ENCODE results near the gene RIN3. TPM values are rescaled to one million over a fixed set of nuclear protein-coding genes. Genes with fewer than 3 reads are reported as not detected.

The RIN3 gene
- total RNA-seq, 4 donors from 2014 or later = 13.5 to 22.2 (median 16.2) TPM

DNA sequence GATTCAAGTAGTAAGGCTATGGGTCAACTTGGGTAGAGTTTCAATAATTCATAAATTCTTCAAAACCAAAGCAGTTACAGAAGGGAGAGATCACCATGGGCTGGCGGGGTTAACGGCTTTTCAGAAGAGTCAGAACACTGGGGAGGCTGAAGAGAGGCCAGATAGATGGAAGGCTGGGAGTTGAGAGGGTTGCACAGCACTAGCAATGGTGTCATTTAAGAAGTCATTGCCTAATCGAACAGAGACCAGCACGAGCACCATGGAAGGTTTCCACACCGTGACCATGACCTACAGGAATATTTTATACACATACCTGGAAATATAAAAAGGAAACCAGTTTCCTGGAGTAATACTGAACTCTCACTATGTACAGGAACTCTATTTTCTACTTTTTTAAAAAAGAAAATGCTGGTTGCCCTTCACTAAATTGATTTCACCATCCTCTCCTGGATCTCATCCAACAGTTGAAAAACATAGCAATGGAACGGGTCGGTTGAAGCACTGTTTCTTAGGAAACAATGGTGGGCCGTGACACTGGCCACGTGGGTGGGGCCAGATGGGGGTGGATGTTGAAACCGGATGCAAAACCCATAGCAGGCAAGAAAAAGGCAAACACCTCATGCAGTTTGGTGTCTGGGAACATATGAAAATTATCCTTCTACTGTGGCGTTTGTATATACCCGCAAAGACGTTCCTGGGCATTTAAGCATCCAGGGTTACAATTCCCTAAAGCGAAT lies 38.0 kb upstream of the RIN3 start:
- TF ChIP-seq EP300 (IDR thresholded peaks at IDR 0.05) (no peak), POLR2A (IDR thresholded peaks at IDR 0.05) (no peak), POLR2AphosphoS5 (IDR thresholded peaks at IDR 0.05) (no peak)
- TF ChIP-seq, protein P1, sequence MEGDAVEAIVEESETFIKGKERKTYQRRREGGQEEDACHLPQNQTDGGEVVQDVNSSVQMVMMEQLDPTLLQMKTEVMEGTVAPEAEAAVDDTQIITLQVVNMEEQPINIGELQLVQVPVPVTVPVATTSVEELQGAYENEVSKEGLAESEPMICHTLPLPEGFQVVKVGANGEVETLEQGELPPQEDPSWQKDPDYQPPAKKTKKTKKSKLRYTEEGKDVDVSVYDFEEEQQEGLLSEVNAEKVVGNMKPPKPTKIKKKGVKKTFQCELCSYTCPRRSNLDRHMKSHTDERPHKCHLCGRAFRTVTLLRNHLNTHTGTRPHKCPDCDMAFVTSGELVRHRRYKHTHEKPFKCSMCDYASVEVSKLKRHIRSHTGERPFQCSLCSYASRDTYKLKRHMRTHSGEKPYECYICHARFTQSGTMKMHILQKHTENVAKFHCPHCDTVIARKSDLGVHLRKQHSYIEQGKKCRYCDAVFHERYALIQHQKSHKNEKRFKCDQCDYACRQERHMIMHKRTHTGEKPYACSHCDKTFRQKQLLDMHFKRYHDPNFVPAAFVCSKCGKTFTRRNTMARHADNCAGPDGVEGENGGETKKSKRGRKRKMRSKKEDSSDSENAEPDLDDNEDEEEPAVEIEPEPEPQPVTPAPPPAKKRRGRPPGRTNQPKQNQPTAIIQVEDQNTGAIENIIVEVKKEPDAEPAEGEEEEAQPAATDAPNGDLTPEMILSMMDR (IDR thresholded peaks at IDR 0.05) = no peak
- Histone ChIP-seq H3K27ac (peak overlapping the region in 3 of 4 donors; percentile 28 to 53 (median 35)), H3K27me3 (no peaks in the 10 kb centered on the region), H3K9me3 (no peaks in the 10 kb centered on the region), H3K4me3 (no peak overlapping the region), H3K36me3 (no peaks in the 10 kb centered on the region), H3K4me1 (peaks cover 0 to 6% (median 6%) of the 10 kb centered on the region in 3 donors)
- WGBS, 2 donors (ENCODE audit: low coverage in 1 of 2) = 62 to 70% methylated on average over 14 of the region's 14 CpGs
- peak; percentile 76 for ATAC-seq

DNA sequence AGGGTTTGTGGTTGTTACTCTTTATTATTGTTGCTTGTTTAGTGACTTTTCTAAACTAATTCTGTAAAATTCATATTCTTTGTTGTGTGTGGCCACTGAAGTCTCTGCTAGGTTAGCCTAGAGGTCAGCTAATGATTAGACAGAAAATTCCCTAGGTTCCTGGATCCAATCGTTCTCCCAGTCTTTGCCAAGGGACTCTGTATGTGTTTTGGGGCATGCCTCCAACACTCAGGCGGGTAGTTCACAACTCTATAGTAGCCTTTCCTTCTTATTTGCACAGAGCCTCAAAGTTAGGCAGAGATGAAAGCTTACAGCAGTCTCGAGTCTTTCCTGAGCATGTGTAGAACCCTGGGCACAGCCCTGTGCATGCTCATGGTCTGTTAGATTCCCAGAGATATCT lies 32.7 kb upstream of the RIN3 start:
- Histone ChIP-seq H3K4me3 (no peak overlapping the region), H3K4me1 (no peaks in the 10 kb centered on the region), H3K36me3 (no peaks in the 10 kb centered on the region), H3K9me3 (no peaks in the 10 kb centered on the region), H3K27ac (no peak overlapping the region), H3K27me3 (no peaks in the 10 kb centered on the region)
- WGBS, 2 donors (ENCODE audit: low coverage in 1 of 2) = 63 to 91% methylated on average over 2 to 3 of the region's 3 CpGs
- ATAC-seq = no peak
- TF ChIP-seq POLR2AphosphoS5 (IDR thresholded peaks at IDR 0.05) (no peak), POLR2A (IDR thresholded peaks at IDR 0.05) (no peak), EP300 (IDR thresholded peaks at IDR 0.05) (no peak)
- TF ChIP-seq, protein P1 (IDR thresholded peaks at IDR 0.05) = no peak

DNA sequence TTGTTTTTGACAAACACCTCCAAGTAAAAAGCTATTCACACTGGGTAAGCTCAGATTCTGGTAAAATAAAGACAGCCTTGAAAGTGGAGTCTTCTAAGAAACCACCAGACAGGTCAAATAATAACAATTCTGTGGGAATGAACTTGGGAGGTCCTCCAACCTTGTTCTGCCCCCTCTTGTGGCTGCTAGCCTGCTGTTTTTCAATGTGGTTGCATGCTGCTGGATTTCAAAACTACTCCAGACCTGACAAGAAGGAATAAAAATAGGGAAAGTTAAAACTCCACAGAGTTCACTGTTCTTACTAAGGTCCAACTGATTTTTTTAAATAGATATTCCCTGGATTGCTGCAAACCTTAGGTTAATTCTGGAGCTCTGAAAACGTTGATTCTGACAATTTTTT lies 32.2 kb upstream of the RIN3 start:
- WGBS, 2 donors (ENCODE audit: low coverage in 1 of 2) = 50% methylated on average over 1 of the region's 1 CpG
- H3K9me3 ChIP-seq = no peaks in the 10 kb centered on the region
- no peak overlapping the region for H3K27ac ChIP-seq
- no peaks in the 10 kb centered on the region for H3K27me3 ChIP-seq
- no peaks in the 10 kb centered on the region for H3K4me1 ChIP-seq
- no peaks in the 10 kb centered on the region for H3K36me3 ChIP-seq
- no peak overlapping the region for H3K4me3 ChIP-seq
- no peak for ATAC-seq
- TF ChIP-seq POLR2A (IDR thresholded peaks at IDR 0.05) (no peak), EP300 (IDR thresholded peaks at IDR 0.05) (no peak), POLR2AphosphoS5 (IDR thresholded peaks at IDR 0.05) (no peak)
- TF ChIP-seq, protein P1 (IDR thresholded peaks at IDR 0.05) = no peak

DNA sequence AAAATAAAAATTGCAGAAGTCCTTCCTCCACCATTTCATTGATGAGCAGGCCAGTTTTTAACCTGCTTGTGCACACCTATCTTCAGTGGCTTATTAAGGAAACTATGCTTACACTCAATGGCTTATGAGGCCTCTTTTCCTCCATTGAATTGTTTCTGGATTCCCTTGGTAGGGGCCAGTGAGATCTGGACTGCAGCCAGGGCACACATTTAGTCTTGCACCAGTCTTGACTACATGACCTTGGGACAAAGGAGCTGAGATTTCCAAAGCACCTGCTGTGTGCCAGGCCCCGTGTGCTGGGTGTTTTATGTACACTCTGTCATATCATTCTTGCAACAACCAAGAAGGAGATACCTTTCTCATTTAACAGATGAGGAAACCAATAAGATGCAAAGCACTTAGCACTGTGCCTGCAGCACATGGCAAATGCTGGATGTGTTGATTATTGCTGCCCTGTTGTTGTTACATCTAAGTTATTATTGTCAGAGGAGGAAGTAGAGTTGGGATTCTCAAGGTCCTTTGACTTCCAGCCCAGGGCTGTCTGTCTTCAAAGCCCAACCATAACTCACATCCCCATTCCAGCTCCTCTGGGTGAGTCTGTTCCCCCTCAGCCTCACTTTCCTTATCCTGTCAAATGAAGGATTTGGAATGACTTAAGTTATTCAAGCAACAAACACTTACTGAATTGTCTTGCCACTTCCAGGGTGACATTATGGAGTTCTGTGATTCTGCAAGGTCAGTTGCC lies 31.6 kb upstream of the RIN3 start:
- Histone ChIP-seq H3K27me3 (no peaks in the 10 kb centered on the region), H3K27ac (no peak overlapping the region), H3K4me1 (no peaks in the 10 kb centered on the region), H3K9me3 (no peaks in the 10 kb centered on the region), H3K4me3 (no peak overlapping the region), H3K36me3 (no peaks in the 10 kb centered on the region)
- WGBS, 2 donors (ENCODE audit: low coverage in 1 of 2) = 83% methylated on average over 1 of the region's 1 CpG; no CpG with 5 or more reads in 1 of the 2 donors
- no peak for TF ChIP-seq EP300 (IDR thresholded peaks at IDR 0.05)
- TF ChIP-seq POLR2AphosphoS5 (IDR thresholded peaks at IDR 0.05) = no peak
- no peak for TF ChIP-seq POLR2A (IDR thresholded peaks at IDR 0.05)
- TF ChIP-seq, protein P1 (IDR thresholded peaks at IDR 0.05) = no peak
- ATAC-seq = no peak

Measured in gastroesophageal sphincter (tissue), 4 donors.